Measurements from ENCODE around the gene PRF1.

- TF ChIP-seq TAF1 (IDR thresholded peaks at IDR 0.05; ENCODE audit: borderline replicate concordance, insufficient read depth, low read length), result no peak
- no peak for TF ChIP-seq POLR2AphosphoS5 (IDR thresholded peaks at IDR 0.05; ENCODE audit: low read depth, low read length)
- TF ChIP-seq REST (IDR thresholded peaks at IDR 0.05; ENCODE audit: insufficient read depth in 1 of 2, low read depth in 2 of 2, low read length in 2 of 2), result no peak
- TF ChIP-seq FOXP2 (optimal IDR thresholded peaks at IDR 0.05; ENCODE audit: borderline replicate concordance, extremely low read depth, extremely low read length, insufficient read depth), result no peak
- TF ChIP-seq SIN3A (IDR thresholded peaks at IDR 0.05; ENCODE audit: borderline replicate concordance, insufficient read depth, low read length), result no peak
Measured at GRCh38 chr10:70592746-70593512, 9.6 kb downstream of the PRF1 start.

Measured in PFSK-1 (cell line).